Mesendoderm (in vitro differentiated cells): ENCODE measurements around the gene SPATA2L.
A peak's percentile ranks its signal among the peaks of the same experiment; 100 is the strongest.
"Not testable (repeated sequence)": the region's sequence is repeated elsewhere in the genome, so short reads cannot be mapped to it uniquely, and the experiment has no call there.

ENCODE experiments used
- DNase-seq: peaks from one replicate; pipeline ENCODE4 v3.0.0; 2013
- H2AK5ac ChIP-seq: 2 replicates; pipeline ENCODE4 v1.6.1; 2013; ENCODE audit warnings: low read length, inconsistent platforms
- H2BK120ac ChIP-seq: 2 replicates; pipeline ENCODE4 v1.6.1; 2013; ENCODE audit warnings: low read depth, mild to moderate bottlenecking, low read length, moderate library complexity, mixed read lengths
- H2BK15ac ChIP-seq: replicated peaks from 2 replicates; pipeline ENCODE4 v1.6.1; 2013; ENCODE audit warnings: low read depth, mild to moderate bottlenecking, moderate library complexity
- H2BK5ac ChIP-seq: 2 replicates; pipeline ENCODE4 v1.6.1; 2013; ENCODE audit warnings: low read length, inconsistent platforms
- H3K18ac ChIP-seq: 2 replicates; pipeline ENCODE4 v1.6.1; 2013; ENCODE audit warnings: mild to moderate bottlenecking, low read length, mixed read lengths
- H3K23ac ChIP-seq: one replicate; pipeline ENCODE4 v1.6.1; 2013; ENCODE audit warnings: low read length
- H3K27ac ChIP-seq: 2 replicates; pipeline ENCODE4 v1.5.1; 2013; ENCODE audit warnings: low read depth, mild to moderate bottlenecking, inconsistent platforms, low read length, moderate library complexity
- H3K27me3 ChIP-seq: 2 replicates; pipeline ENCODE4 v1.6.1; 2013; ENCODE audit warnings: low read length, control low read depth, mild to moderate bottlenecking, inconsistent platforms; ENCODE audit not compliant: insufficient read depth, poor library complexity
- H3K36me3 ChIP-seq: 2 replicates; pipeline ENCODE4 v1.6.1; 2013; ENCODE audit warnings: low read length, inconsistent platforms; ENCODE audit not compliant: control insufficient read depth, insufficient read depth
- H3K4ac ChIP-seq: one replicate; pipeline ENCODE4 v1.6.1; 2013; ENCODE audit warnings: low read depth, mild to moderate bottlenecking, low read length, moderate library complexity
- H3K4me1 ChIP-seq: 2 replicates; pipeline ENCODE4 v1.6.1; 2013; ENCODE audit warnings: low read depth, low read length, inconsistent platforms; ENCODE audit not compliant: control insufficient read depth
- H3K4me2 ChIP-seq: 2 replicates; pipeline ENCODE4 v1.6.1; 2013; ENCODE audit warnings: low read length
- H3K4me3 ChIP-seq: 2 replicates; pipeline ENCODE4 v1.5.1; 2013; ENCODE audit warnings: mild to moderate bottlenecking, low read length
- H3K56ac ChIP-seq: one replicate; pipeline ENCODE4 v1.6.1; 2013; ENCODE audit warnings: low read length
- H3K79me1 ChIP-seq: 2 replicates; pipeline ENCODE4 v1.6.1; 2013; ENCODE audit warnings: low read length, inconsistent platforms
- H3K79me2 ChIP-seq: 2 replicates; pipeline ENCODE4 v1.6.1; 2013; ENCODE audit warnings: mild to moderate bottlenecking, low read length; ENCODE audit not compliant: control insufficient read depth, insufficient read depth
- H3K9ac ChIP-seq: 2 replicates; pipeline ENCODE4 v1.6.1; 2013; ENCODE audit warnings: low read length, inconsistent platforms
- H4K5ac ChIP-seq: one replicate; pipeline ENCODE4 v1.6.1; 2013; ENCODE audit warnings: low read length
- H4K8ac ChIP-seq: one replicate; pipeline ENCODE4 v1.6.1; 2013; ENCODE audit warnings: low read depth, mild to moderate bottlenecking, control low read depth, low read length, moderate library complexity
- WGBS: extraction: QIAGEN DNeasy Blood & Tissue Kit; methylation state at CpG from one replicate; pipeline ENCODE4 v1.1.7; 2013; ENCODE audit warnings: low lambda C conversion rate, missing lambda C conversion rate; ENCODE audit not compliant: insufficient coverage; ENCODE audit errors: extremely low coverage; 5-methylcytosine and 5-hydroxymethylcytosine counted together

Gene SPATA2L

DNA sequence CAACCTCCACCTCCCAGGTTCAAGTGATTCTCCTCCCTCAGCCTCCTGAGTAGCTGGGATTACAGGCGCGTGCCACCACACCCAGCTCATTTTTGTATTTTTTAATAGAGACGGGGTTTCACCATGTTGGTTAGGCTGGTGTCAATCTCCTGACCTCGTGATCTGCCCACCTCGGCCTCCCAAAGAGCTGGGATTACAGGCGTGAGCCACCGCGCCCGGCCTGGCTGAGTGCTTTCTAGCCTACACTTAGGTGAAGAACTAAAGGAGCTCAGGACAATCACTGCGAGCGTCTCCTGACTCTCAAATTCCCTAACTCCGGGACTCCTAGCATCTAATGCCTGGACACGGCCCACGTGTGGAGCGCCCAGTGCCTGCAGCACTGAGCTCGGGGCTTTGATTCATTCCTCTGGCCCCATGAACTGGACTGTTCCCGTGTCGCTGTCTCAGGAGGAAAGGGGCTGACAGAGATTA, 1.8 kb downstream of the SPATA2L start:
- not testable (repeated sequence) for H3K4me3 ChIP-seq

GRCh38 chr16:89698717-89699116, 2.8 kb downstream of the SPATA2L start:
- not testable (repeated sequence) for H3K23ac ChIP-seq, H3K27ac ChIP-seq, H3K27me3 ChIP-seq, H4K5ac ChIP-seq, H3K4me3 ChIP-seq, H3K4ac ChIP-seq, H3K36me3 ChIP-seq, H4K8ac ChIP-seq, H3K18ac ChIP-seq, H2BK120ac ChIP-seq, H3K56ac ChIP-seq, H3K4me2 ChIP-seq, H3K4me1 ChIP-seq, H3K9ac ChIP-seq, H2BK15ac ChIP-seq, H2AK5ac ChIP-seq, H3K79me1 ChIP-seq, DNase-seq, H3K79me2 ChIP-seq, H2BK5ac ChIP-seq
- WGBS = no CpG with 5 or more reads among the region's 14 CpGs

More for the DNA sequence above, 1.8 kb downstream of the SPATA2L start:
- H2BK5ac ChIP-seq, H3K23ac ChIP-seq, H2BK120ac ChIP-seq, H3K79me2 ChIP-seq, H3K4me1 ChIP-seq, H3K27ac ChIP-seq, H4K5ac ChIP-seq, H4K8ac ChIP-seq, H3K27me3 ChIP-seq, H3K4ac ChIP-seq, DNase-seq, H3K18ac ChIP-seq, H2BK15ac ChIP-seq, H3K36me3 ChIP-seq, H3K79me1 ChIP-seq, H2AK5ac ChIP-seq: not testable (repeated sequence)
- H3K4me2 ChIP-seq = peak overlapping the region; percentile 35
- H3K9ac ChIP-seq = peak overlapping the region; percentile 71
- WGBS = no CpG with 5 or more reads among the region's 18 CpGs
- H3K56ac ChIP-seq = peak overlapping the region; percentile 69

DNA sequence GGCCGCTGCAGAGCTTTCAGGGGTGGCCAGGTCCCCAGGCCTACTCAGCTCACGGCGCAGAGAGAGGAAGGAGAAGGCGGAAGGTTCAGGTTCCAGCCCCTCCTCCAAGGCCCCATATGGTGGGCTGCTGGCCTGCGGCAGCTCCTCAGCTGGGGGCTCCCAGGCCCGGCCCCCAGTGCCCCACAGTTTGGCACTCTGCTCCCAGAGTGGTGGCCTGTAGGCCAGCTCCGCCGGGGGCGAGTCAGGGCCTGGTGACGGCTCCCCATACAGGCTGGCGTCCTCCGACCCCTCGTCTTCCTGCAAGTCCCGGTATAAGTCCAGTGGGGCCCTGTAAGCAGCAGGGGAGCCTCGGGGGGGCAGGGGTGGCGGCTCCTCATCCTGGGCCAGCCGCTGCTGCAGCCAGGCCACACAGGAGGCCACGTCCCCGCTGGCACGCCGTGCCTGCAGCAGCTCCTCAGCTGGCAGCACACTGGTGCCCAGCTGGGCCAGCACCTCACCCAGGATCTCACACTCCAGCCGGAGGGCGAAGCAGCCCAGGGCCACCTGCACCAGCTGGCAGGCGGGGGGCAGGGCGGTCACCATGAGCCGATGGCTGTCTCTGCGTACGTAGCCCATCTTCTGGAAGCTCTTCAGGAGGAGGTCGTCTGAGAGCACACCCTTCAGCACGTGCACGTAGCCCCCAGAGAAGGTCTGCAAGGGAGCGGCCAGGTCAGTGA, 3.7 kb downstream of the SPATA2L start:
- no peak overlapping the region for H3K23ac ChIP-seq
- no peak overlapping the region for H3K4me2 ChIP-seq
- no peak overlapping the region for H4K5ac ChIP-seq
- no peak overlapping the region for H3K4me3 ChIP-seq
- no peaks in the 10 kb centered on the region for H3K27me3 ChIP-seq
- H3K36me3 ChIP-seq = peaks cover 9% of the 10 kb centered on the region
- no peaks in the 10 kb centered on the region for H3K79me1 ChIP-seq
- DNase-seq = no peak
- H3K9ac ChIP-seq = no peak overlapping the region
- no peak overlapping the region for H2BK15ac ChIP-seq
- H4K8ac ChIP-seq = no peak overlapping the region
- no peak overlapping the region for H3K4ac ChIP-seq
- H3K27ac ChIP-seq = no peak overlapping the region
- H3K18ac ChIP-seq = no peak overlapping the region
- no peak overlapping the region for H2BK120ac ChIP-seq
- no peak overlapping the region for H3K56ac ChIP-seq
- no peaks in the 10 kb centered on the region for H3K79me2 ChIP-seq
- no CpG with 5 or more reads among the region's 32 CpGs for WGBS
- no peak overlapping the region for H2BK5ac ChIP-seq
- H2AK5ac ChIP-seq = no peak overlapping the region
- peaks cover 7% of the 10 kb centered on the region for H3K4me1 ChIP-seq

GRCh38 chr16:89697161-89697615, 4.3 kb downstream of the SPATA2L start:
- H3K27ac ChIP-seq = no peak overlapping the region
- no peak overlapping the region for H3K4me2 ChIP-seq
- H3K9ac ChIP-seq = no peak overlapping the region
- peaks cover 9% of the 10 kb centered on the region for H3K36me3 ChIP-seq
- peaks cover 7% of the 10 kb centered on the region for H3K4me1 ChIP-seq
- no peak overlapping the region for H3K23ac ChIP-seq
- H3K79me2 ChIP-seq = no peaks in the 10 kb centered on the region
- no peaks in the 10 kb centered on the region for H3K27me3 ChIP-seq
- H3K79me1 ChIP-seq = no peaks in the 10 kb centered on the region
- no peak overlapping the region for H2BK5ac ChIP-seq
- no peak for DNase-seq
- no peak overlapping the region for H3K4me3 ChIP-seq
- H4K8ac ChIP-seq = no peak overlapping the region
- H3K56ac ChIP-seq = no peak overlapping the region
- H4K5ac ChIP-seq = no peak overlapping the region
- no peak overlapping the region for H2BK120ac ChIP-seq
- no CpG with 5 or more reads among the region's 19 CpGs for whole genome bisulfite sequencing
- no peak overlapping the region for H3K4ac ChIP-seq
- no peak overlapping the region for H3K18ac ChIP-seq
- no peak overlapping the region for H2AK5ac ChIP-seq
- H2BK15ac ChIP-seq = no peak overlapping the region

DNA sequence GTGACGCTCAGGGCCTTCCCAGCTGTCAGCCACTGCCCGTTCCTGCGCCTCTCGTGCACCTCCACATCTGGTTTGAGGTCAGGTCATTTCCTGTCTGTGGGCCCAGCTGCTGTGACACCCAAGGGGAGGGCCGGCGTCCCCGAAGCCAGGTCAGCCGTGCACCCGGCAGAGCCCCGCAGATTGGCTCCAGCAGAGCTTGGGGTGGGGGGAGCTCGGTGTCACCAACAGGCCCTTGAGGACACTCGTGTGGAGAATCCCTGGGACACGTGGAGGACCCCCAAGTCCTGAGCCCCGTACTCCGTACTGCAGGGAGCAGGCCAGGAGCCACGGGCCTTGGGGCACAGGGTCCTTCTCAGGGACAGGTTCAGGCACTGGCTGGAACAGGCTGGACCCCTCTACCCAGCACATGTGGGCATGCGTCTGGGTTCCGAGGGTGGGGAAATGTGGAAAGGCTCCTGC, 4.8 kb downstream of the SPATA2L start:
- Histone ChIP-seq H3K18ac (no peak overlapping the region), H3K4ac (no peak overlapping the region), H3K27me3 (no peaks in the 10 kb centered on the region), H2BK5ac (no peak overlapping the region), H3K36me3 (peaks cover 9% of the 10 kb centered on the region), H2AK5ac (no peak overlapping the region), H3K9ac (no peak overlapping the region), H3K56ac (no peak overlapping the region), H3K79me2 (no peaks in the 10 kb centered on the region), H3K4me1 (peaks cover 7% of the 10 kb centered on the region), H3K4me2 (no peak overlapping the region), H4K5ac (no peak overlapping the region), H4K8ac (no peak overlapping the region), H2BK120ac (no peak overlapping the region), H3K23ac (no peak overlapping the region), H3K4me3 (no peak overlapping the region), H3K27ac (no peak overlapping the region), H3K79me1 (no peaks in the 10 kb centered on the region), H2BK15ac (no peak overlapping the region)
- no peak for DNase-seq
- no CpG with 5 or more reads among the region's 18 CpGs for WGBS
